WTC11 (cell line): ENCODE measurements around the gene MARK2. TPM values are rescaled to one million over a fixed set of nuclear protein-coding genes. Genes with fewer than 3 reads are reported as not detected.
A peak's percentile ranks its signal among the peaks of the same experiment; 100 is the strongest.

Experiments used
- ATAC-seq: fragments of 200-7000 bp; cut with Tn5 transposase; 2 replicates; pipeline ENCODE4 v1.10.0; 2021; ENCODE audit warnings: mild to moderate bottlenecking, moderate library complexity
- CTCF ChIA-PET: fragments of 300-600 bp; sonication (Branson Sonifier 250); formaldehyde crosslinking; loops from one replicate; lab custom pipeline; 2021; ENCODE audit warnings: antibody characterized with exemption; lab: Charles Lee
- POLR2A ChIA-PET: fragments of 350-600 bp; sonication (Branson Sonifier 250); formaldehyde crosslinking; loops from one replicate; lab custom pipeline; 2021; ENCODE audit warnings: antibody characterized with exemption; lab: Charles Lee
- DNase-seq: peaks from one replicate; pipeline ENCODE4 v3.0.0; 2021; ENCODE audit warnings: low spot score
- H3K27ac Mint-ChIP-seq: 2 replicates; pipeline ENCODE4 v1.8.0; 2021; ENCODE audit warnings: mixed read lengths
- H3K27me3 Mint-ChIP-seq: 2 replicates; pipeline ENCODE4 v1.8.0; 2021; ENCODE audit warnings: low read depth, mild to moderate bottlenecking, moderate library complexity, mixed read lengths
- H3K36me3 Mint-ChIP-seq: 2 replicates; pipeline ENCODE4 v1.8.0; 2021; ENCODE audit warnings: mixed read lengths
- H3K4me1 Mint-ChIP-seq: 2 replicates; pipeline ENCODE4 v1.8.0; 2022; ENCODE audit warnings: mixed read lengths
- H3K4me3 Mint-ChIP-seq: 2 replicates; pipeline ENCODE4 v1.8.0; 2021; ENCODE audit warnings: mild to moderate bottlenecking, moderate library complexity, mixed read lengths
- H3K9me3 Mint-ChIP-seq: 2 replicates; pipeline ENCODE4 v1.8.0; 2021; ENCODE audit warnings: mixed read lengths
- EMX1 ChIP-seq: fragments of 250-450 bp; sonication (Bioruptor Pico); IDR thresholded peaks from 2 replicates; pipeline ENCODE4 v1.8.0; 2021; ENCODE audit warnings: mild to moderate bottlenecking
- FOXK1 ChIP-seq: sonication (generic); formaldehyde crosslinking; IDR thresholded peaks from 2 replicates; pipeline ENCODE4 v1.8.0; 2022; ENCODE audit warnings: mild to moderate bottlenecking, moderate library complexity, missing genetic modification reagents
- GABPB1 ChIP-seq: sonication (generic); formaldehyde crosslinking; IDR thresholded peaks from 2 replicates; pipeline ENCODE4 v1.8.1; 2023; ENCODE audit warnings: mild to moderate bottlenecking, missing genetic modification reagents
- GRHL2 ChIP-seq: fragments of 250-450 bp; sonication (Bioruptor Pico); IDR thresholded peaks from 2 replicates; pipeline ENCODE4 v1.8.0; 2022; ENCODE audit warnings: mild to moderate bottlenecking, moderate library complexity; ENCODE audit not compliant: insufficient replicate concordance, severe bottlenecking
- KAT7 ChIP-seq: sonication (generic); formaldehyde crosslinking; IDR thresholded peaks from 2 replicates; pipeline ENCODE4 v1.8.1; 2023; ENCODE audit warnings: missing genetic modification reagents, mild to moderate bottlenecking, borderline replicate concordance
- PRRX2 ChIP-seq: fragments of 250-450 bp; sonication (Bioruptor Pico); IDR thresholded peaks from 2 replicates; pipeline ENCODE4 v1.8.0; 2021; ENCODE audit warnings: mild to moderate bottlenecking
- SMAD3 ChIP-seq: sonication (generic); formaldehyde crosslinking; IDR thresholded peaks from 2 replicates; pipeline ENCODE4 v1.8.0; 2022; ENCODE audit warnings: missing genetic modification reagents, mild to moderate bottlenecking, borderline replicate concordance
- SMAD4 ChIP-seq: sonication (generic); formaldehyde crosslinking; IDR thresholded peaks from 2 replicates; pipeline ENCODE4 v1.8.0; 2022; ENCODE audit warnings: mild to moderate bottlenecking, missing genetic modification reagents
- SOX15 ChIP-seq: fragments of 250-450 bp; sonication (Bioruptor Pico); IDR thresholded peaks from 2 replicates; pipeline ENCODE4 v1.9.0; 2021; ENCODE audit warnings: mild to moderate bottlenecking
- SP1 ChIP-seq: sonication (generic); formaldehyde crosslinking; conservative IDR thresholded peaks from 2 replicates; pipeline ENCODE4 v1.8.1; 2022; ENCODE audit warnings: missing genetic modification reagents
- ZBTB21 ChIP-seq: sonication (generic); formaldehyde crosslinking; IDR thresholded peaks from 2 replicates; pipeline ENCODE4 v1.8.1; 2023; ENCODE audit warnings: mild to moderate bottlenecking, missing genetic modification reagents, borderline replicate concordance
- total RNA-seq: library from RNA; stranded (reverse); gene quantifications from 3 replicates; pipeline ENCODE4 v1.2.3, GENCODE V29; 2021
- TF ChIP-seq, protein P1 (sequence below): sonication (generic); formaldehyde crosslinking; IDR thresholded peaks from 2 replicates; pipeline ENCODE4 v1.8.0; 2022; ENCODE audit warnings: missing genetic modification reagents
- TF ChIP-seq, protein P2 (sequence below): sonication (generic); formaldehyde crosslinking; IDR thresholded peaks from 2 replicates; pipeline ENCODE4 v1.8.1; 2022; ENCODE audit warnings: low read depth, missing genetic modification reagents, borderline replicate concordance
- TF ChIP-seq, protein P3 (sequence below): fragments of 250-450 bp; sonication (Bioruptor Pico); IDR thresholded peaks from 2 replicates; pipeline ENCODE4 v2.1.2; 2022; ENCODE audit warnings: mild to moderate bottlenecking, moderate library complexity
- TF ChIP-seq, protein P4 (sequence below): sonication (generic); formaldehyde crosslinking; IDR thresholded peaks from 2 replicates; pipeline ENCODE4 v1.8.0; 2022; ENCODE audit warnings: mild to moderate bottlenecking, missing genetic modification reagents
- TF ChIP-seq, protein P5 (sequence below): sonication (generic); formaldehyde crosslinking; IDR thresholded peaks from 2 replicates; pipeline ENCODE4 v1.8.1; 2023; ENCODE audit warnings: mild to moderate bottlenecking, missing genetic modification reagents, borderline replicate concordance
- TF ChIP-seq, protein P6 (sequence below): sonication (generic); formaldehyde crosslinking; IDR thresholded peaks from 2 replicates; pipeline ENCODE4 v1.8.1; 2023; ENCODE audit warnings: mild to moderate bottlenecking, missing genetic modification reagents, moderate library complexity

Gene MARK2
- total RNA-seq, 1 experiment from 2014 or later: 57.4 TPM

DNA sequence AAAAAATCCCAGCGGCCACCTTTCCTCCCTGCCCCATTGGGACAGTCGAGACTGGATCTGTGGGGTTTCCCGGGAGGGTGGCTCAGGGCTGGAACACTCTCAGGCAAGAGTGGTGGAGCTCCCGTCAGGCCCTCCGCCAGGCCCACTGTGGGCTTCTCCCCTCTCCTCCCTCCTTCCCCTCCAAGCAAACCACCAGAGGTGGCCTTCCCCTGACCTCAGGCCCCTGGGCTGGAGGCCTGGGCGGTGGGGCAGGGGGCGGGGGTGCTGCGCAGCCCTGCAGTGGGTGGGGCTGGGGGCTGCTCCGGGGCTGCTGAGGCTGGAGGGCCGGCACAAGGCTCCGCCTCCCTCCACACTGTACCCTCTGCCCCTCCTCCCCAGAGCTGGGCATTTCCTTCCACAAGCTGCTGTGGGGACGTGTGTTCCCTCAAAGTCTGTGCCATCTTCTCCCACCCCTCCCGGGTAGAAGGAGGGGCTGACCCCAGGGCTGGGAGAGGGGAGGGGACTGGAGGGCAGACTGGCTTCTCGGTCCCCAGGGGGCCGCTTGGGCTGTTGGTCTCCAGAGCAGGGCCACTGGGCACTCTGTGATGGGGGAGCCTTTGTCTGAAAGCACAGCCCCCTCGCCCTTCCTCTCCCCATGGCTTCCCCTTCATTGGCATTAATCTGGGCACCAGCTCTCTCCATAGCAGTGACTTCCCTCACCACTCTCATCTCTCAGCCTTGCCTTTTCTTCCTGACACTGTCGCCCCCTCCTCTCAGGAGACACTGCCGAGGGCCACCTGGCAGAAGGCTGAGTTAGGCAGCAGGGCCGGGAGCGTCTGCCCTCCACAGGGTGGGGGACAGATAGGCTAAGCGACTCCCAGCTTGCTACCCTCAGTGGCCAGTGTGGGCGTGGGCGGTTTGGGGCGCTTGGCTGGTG is 70.9 kb downstream of the MARK2 start:
- Mint-ChIP-seq H3K27me3 (no peaks in the 10 kb centered on the region), H3K27ac (peak overlapping the region; percentile 94), H3K4me3 (peak overlapping the region; percentile 55), H3K4me1 (peaks cover 61% of the 10 kb centered on the region), H3K36me3 (peaks cover 21% of the 10 kb centered on the region), H3K9me3 (no peaks in the 10 kb centered on the region)
- ATAC-seq (peak; percentile 67), DNase-seq (peak; percentile 57)
- TF ChIP-seq PRRX2 (CRISPR knock-in tag): peak; percentile 82; the same call in 1 of the 2 replicates
- TF ChIP-seq ZBTB21 (CRISPR knock-in tag): no peak
- TF ChIP-seq GABPB1 (CRISPR knock-in tag): no peak
- TF ChIP-seq GRHL2 (CRISPR knock-in tag): no peak
- 0 out of 2 replicates have a peak, but pooled peaks have one; percentile 70 for TF ChIP-seq EMX1
- TF ChIP-seq SMAD3 (CRISPR knock-in tag): peak; percentile 47; the same call in 1 of the 2 replicates
- 0 out of 2 replicates have a peak, but pooled peaks have one; percentile 17 for TF ChIP-seq SP1 (CRISPR knock-in tag)
- CTCF ChIA-PET: interaction anchor here (1.0 to 3.4 kb wide), 13 partner anchors 8 to 243 kb away, joined by 3 to 48 read pairs (median 5); partner anchors contain the start of genes MARK2 and ZFTA
- POLR2A ChIA-PET: interaction anchor here (0.6 to 1.6 kb wide), 8 partner anchors 8 to 228 kb away, joined by 3 to 9 read pairs (median 4); partner anchors contain the start of genes MARK2 and ZFTA

DNA sequence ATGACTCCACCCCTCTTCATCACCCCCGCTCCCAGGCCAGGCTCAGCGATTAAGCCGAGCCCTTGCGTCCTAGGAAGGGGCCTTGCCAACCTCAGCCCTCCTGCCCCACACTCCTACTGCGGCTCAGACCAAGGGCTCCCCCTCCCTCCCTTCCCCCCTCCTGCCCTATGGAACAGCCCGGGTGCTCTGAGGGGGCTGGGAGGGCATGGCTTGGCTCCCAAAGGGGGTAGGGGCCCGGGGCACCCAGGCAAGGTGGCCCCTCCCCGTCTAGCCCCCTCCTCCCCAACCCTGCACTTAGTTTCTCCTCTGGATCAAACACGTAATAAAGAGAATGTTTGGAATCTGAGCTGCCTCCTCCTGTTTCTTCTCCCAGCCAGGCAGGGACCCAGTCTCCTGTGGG is 71.8 kb downstream of the MARK2 start:
- peak overlapping the region; percentile 31; the same call in 1 of the 2 replicates for H3K4me3 Mint-ChIP-seq
- ATAC-seq (peak; percentile 2; the same call in 1 of the 2 replicates), DNase-seq (no peak)
- H3K27me3 Mint-ChIP-seq: no peaks in the 10 kb centered on the region
- CTCF ChIA-PET: interaction anchor here (0.6 to 3.4 kb wide), 7 partner anchors 10 to 143 kb away, joined by 3 to 48 read pairs (median 4); partner anchors contain the start of gene ZFTA
- peaks cover 21% of the 10 kb centered on the region for H3K36me3 Mint-ChIP-seq
- H3K27ac Mint-ChIP-seq: peak overlapping the region; percentile 84
- POLR2A ChIA-PET: interaction anchor here (0.6 to 1.6 kb wide), 6 partner anchors 9 to 1183 kb away, joined by 3 to 6 read pairs (median 3); no protein-coding TSS in a partner anchor
- H3K9me3 Mint-ChIP-seq: no peaks in the 10 kb centered on the region
- H3K4me1 Mint-ChIP-seq: peaks cover 59% of the 10 kb centered on the region
- TF ChIP-seq, protein P1, sequence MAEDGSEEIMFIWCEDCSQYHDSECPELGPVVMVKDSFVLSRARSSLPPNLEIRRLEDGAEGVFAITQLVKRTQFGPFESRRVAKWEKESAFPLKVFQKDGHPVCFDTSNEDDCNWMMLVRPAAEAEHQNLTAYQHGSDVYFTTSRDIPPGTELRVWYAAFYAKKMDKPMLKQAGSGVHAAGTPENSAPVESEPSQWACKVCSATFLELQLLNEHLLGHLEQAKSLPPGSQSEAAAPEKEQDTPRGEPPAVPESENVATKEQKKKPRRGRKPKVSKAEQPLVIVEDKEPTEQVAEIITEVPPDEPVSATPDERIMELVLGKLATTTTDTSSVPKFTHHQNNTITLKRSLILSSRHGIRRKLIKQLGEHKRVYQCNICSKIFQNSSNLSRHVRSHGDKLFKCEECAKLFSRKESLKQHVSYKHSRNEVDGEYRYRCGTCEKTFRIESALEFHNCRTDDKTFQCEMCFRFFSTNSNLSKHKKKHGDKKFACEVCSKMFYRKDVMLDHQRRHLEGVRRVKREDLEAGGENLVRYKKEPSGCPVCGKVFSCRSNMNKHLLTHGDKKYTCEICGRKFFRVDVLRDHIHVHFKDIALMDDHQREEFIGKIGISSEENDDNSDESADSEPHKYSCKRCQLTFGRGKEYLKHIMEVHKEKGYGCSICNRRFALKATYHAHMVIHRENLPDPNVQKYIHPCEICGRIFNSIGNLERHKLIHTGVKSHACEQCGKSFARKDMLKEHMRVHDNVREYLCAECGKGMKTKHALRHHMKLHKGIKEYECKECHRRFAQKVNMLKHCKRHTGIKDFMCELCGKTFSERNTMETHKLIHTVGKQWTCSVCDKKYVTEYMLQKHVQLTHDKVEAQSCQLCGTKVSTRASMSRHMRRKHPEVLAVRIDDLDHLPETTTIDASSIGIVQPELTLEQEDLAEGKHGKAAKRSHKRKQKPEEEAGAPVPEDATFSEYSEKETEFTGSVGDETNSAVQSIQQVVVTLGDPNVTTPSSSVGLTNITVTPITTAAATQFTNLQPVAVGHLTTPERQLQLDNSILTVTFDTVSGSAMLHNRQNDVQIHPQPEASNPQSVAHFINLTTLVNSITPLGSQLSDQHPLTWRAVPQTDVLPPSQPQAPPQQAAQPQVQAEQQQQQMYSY (CRISPR knock-in tag): no peak
- TF ChIP-seq SOX15: no peak
- TF ChIP-seq SMAD3 (CRISPR knock-in tag): no peak
- TF ChIP-seq, protein P2, sequence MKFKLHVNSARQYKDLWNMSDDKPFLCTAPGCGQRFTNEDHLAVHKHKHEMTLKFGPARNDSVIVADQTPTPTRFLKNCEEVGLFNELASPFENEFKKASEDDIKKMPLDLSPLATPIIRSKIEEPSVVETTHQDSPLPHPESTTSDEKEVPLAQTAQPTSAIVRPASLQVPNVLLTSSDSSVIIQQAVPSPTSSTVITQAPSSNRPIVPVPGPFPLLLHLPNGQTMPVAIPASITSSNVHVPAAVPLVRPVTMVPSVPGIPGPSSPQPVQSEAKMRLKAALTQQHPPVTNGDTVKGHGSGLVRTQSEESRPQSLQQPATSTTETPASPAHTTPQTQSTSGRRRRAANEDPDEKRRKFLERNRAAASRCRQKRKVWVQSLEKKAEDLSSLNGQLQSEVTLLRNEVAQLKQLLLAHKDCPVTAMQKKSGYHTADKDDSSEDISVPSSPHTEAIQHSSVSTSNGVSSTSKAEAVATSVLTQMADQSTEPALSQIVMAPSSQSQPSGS (CRISPR knock-in tag): no peak
- TF ChIP-seq SMAD4 (CRISPR knock-in tag): no peak
- no peak for TF ChIP-seq KAT7 (CRISPR knock-in tag)
- TF ChIP-seq, protein P3, sequence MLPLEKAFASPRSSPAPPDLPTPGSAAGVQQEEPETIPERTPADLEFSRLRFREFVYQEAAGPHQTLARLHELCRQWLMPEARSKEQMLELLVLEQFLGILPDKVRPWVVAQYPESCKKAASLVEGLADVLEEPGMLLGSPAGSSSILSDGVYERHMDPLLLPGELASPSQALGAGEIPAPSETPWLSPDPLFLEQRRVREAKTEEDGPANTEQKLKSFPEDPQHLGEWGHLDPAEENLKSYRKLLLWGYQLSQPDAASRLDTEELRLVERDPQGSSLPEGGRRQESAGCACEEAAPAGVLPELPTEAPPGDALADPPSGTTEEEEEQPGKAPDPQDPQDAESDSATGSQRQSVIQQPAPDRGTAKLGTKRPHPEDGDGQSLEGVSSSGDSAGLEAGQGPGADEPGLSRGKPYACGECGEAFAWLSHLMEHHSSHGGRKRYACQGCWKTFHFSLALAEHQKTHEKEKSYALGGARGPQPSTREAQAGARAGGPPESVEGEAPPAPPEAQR (CRISPR knock-in tag): no peak
- TF ChIP-seq, protein P4, sequence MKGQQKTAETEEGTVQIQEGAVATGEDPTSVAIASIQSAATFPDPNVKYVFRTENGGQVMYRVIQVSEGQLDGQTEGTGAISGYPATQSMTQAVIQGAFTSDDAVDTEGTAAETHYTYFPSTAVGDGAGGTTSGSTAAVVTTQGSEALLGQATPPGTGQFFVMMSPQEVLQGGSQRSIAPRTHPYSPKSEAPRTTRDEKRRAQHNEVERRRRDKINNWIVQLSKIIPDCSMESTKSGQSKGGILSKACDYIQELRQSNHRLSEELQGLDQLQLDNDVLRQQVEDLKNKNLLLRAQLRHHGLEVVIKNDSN (CRISPR knock-in tag): no peak
- TF ChIP-seq, protein P5, sequence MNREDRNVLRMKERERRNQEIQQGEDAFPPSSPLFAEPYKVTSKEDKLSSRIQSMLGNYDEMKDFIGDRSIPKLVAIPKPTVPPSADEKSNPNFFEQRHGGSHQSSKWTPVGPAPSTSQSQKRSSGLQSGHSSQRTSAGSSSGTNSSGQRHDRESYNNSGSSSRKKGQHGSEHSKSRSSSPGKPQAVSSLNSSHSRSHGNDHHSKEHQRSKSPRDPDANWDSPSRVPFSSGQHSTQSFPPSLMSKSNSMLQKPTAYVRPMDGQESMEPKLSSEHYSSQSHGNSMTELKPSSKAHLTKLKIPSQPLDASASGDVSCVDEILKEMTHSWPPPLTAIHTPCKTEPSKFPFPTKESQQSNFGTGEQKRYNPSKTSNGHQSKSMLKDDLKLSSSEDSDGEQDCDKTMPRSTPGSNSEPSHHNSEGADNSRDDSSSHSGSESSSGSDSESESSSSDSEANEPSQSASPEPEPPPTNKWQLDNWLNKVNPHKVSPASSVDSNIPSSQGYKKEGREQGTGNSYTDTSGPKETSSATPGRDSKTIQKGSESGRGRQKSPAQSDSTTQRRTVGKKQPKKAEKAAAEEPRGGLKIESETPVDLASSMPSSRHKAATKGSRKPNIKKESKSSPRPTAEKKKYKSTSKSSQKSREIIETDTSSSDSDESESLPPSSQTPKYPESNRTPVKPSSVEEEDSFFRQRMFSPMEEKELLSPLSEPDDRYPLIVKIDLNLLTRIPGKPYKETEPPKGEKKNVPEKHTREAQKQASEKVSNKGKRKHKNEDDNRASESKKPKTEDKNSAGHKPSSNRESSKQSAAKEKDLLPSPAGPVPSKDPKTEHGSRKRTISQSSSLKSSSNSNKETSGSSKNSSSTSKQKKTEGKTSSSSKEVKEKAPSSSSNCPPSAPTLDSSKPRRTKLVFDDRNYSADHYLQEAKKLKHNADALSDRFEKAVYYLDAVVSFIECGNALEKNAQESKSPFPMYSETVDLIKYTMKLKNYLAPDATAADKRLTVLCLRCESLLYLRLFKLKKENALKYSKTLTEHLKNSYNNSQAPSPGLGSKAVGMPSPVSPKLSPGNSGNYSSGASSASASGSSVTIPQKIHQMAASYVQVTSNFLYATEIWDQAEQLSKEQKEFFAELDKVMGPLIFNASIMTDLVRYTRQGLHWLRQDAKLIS (CRISPR knock-in tag): no peak
- TF ChIP-seq ZBTB21 (CRISPR knock-in tag): no peak
- no peak for TF ChIP-seq FOXK1 (CRISPR knock-in tag)
- TF ChIP-seq, protein P6, sequence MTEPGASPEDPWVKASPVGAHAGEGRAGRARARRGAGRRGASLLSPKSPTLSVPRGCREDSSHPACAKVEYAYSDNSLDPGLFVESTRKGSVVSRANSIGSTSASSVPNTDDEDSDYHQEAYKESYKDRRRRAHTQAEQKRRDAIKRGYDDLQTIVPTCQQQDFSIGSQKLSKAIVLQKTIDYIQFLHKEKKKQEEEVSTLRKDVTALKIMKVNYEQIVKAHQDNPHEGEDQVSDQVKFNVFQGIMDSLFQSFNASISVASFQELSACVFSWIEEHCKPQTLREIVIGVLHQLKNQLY (CRISPR knock-in tag): no peak
